HCT116 (cell line): ENCODE results near the gene XPC. TPM values are rescaled to one million over a fixed set of nuclear protein-coding genes. Genes with fewer than 3 reads are reported as not detected.

Source experiments
- ATAC-seq: fragments of 200-7000 bp; cut with Tn5 transposase; 2 replicates; pipeline ENCODE4 v1.9.1; 2020; ENCODE audit warnings: mild to moderate bottlenecking, moderate library complexity
- BruUV-seq: library from RNA; stranded (reverse); fragments of 400-500 nt; replicated peaks from 2 replicates; lab custom pipeline; 2021; lab: Mats Ljungman, UMichigan
- CTCF ChIA-PET: fragments of 300-600 bp; sonication (Branson Sonifier 250); formaldehyde crosslinking; loops from one replicate; lab custom pipeline; 2021; ENCODE audit warnings: antibody characterized with exemption; lab: Charles Lee
- POLR2A ChIA-PET: fragments of 300-600, 350-600 bp; sonication (Branson Sonifier 250); formaldehyde crosslinking; loops from one replicate; lab custom pipeline; 2021; ENCODE audit warnings: antibody characterized with exemption; lab: Charles Lee
- RAD21 ChIA-PET, 2 experiments: fragments of 300-600 bp; sonication (Branson Sonifier 250); formaldehyde crosslinking; loops; one replicate each; lab custom pipeline; 2023; ENCODE audit warnings: low total read pairs in 2 of 2; ENCODE audit not compliant: uncharacterized antibody in 2 of 2, unreplicated experiment in 2 of 2, low non-redundant PET in 1 of 2; lab: Charles Lee
- DNase-seq: peaks from one replicate; pipeline ENCODE4 v3.0.0-alpha.2; 2010; ENCODE audit warnings: low read depth, low spot score
- H2AFZ ChIP-seq: fragments of 200-600 bp; shearing (Covaris generic), sonication (generic); 2 replicates; pipeline ENCODE4 v1.6.1; 2017; ENCODE audit warnings: low read depth, mixed run types, mixed read lengths, antibody characterized with exemption, low read length; ENCODE audit not compliant: poor library complexity, severe bottlenecking
- H3K27ac ChIP-seq: 2 replicates; pipeline ENCODE4 v1.5.1; 2012; ENCODE audit warnings: low read depth, low read length
- H3K27me3 ChIP-seq: fragments of 200-600 bp; sonication (generic); 2 replicates; pipeline ENCODE4 v1.6.1; 2016; ENCODE audit warnings: mixed run types, low read length, mixed read lengths; ENCODE audit not compliant: insufficient read depth
- H3K36me3 ChIP-seq, 2 experiments: fragments of 200-500 bp in 1 of 2; fragments of 200-600 bp in 1 of 2; sonication (Bioruptor generic) in 1 of 2; sonication (generic) in 1 of 2; 2 replicates each; pipeline versions ENCODE4 v1.5.1 to v1.6.1; 2014 to 2016; ENCODE audit warnings: low read length in 2 of 2, inconsistent platforms in 1 of 2, mixed read lengths in 1 of 2, mixed run types in 1 of 2; ENCODE audit not compliant: insufficient read depth in 2 of 2, control insufficient read depth in 1 of 2
- H3K4me1 ChIP-seq, 2 experiments: fragments of 200-600 bp in 1 of 2; sonication (generic) in 1 of 2; 2 replicates each; pipeline versions ENCODE4 v1.5.1 to v1.6.1; 2012 to 2017; ENCODE audit warnings: low read length in 2 of 2, inconsistent platforms in 1 of 2, mild to moderate bottlenecking in 1 of 2, mixed read lengths in 1 of 2, mixed run types in 1 of 2, moderate library complexity in 1 of 2; ENCODE audit not compliant: insufficient read depth in 2 of 2, control insufficient read depth in 1 of 2
- H3K4me2 ChIP-seq: fragments of 200-600 bp; sonication (generic); 2 replicates; pipeline ENCODE4 v1.6.1; 2017; ENCODE audit warnings: mixed run types, low read length, mixed read lengths
- H3K4me3 ChIP-seq, 2 experiments: fragments of 200-600 bp in 1 of 2; sonication (generic) in 1 of 2; replicated peaks in 1 of 2; 2 replicates each; pipeline ENCODE4 v1.5.1; 2011 to 2016; ENCODE audit warnings: low read length in 2 of 2, control low read depth in 1 of 2, low read depth in 1 of 2, mild to moderate bottlenecking in 1 of 2, mixed read lengths in 1 of 2, mixed run types in 1 of 2
- H3K79me2 ChIP-seq: fragments of 200-600 bp; sonication (generic); 2 replicates; pipeline ENCODE4 v1.6.1; 2017; ENCODE audit warnings: mild to moderate bottlenecking, mixed run types, low read length, moderate library complexity, mixed read lengths; ENCODE audit not compliant: insufficient read depth
- H3K9ac ChIP-seq: fragments of 200-600 bp; sonication (generic); 2 replicates; pipeline ENCODE4 v1.6.1; 2016; ENCODE audit warnings: low read length, mixed read lengths
- H3K9me2 ChIP-seq: fragments of 200-600 bp; sonication (generic), shearing (Covaris generic); 2 replicates; pipeline ENCODE4 v1.6.1; 2017; ENCODE audit warnings: mixed run types, mild to moderate bottlenecking, moderate library complexity; ENCODE audit not compliant: insufficient read depth
- H3K9me3 ChIP-seq, 2 experiments: fragments of 200-500 bp in 1 of 2; fragments of 200-600 bp in 1 of 2; sonication (Bioruptor generic) in 1 of 2; sonication (generic) in 1 of 2; 2 replicates each; pipeline ENCODE4 v1.6.1; 2014 to 2017; ENCODE audit warnings: low read length in 2 of 2, mixed read lengths in 2 of 2, inconsistent platforms in 1 of 2, low read depth in 1 of 2, mild to moderate bottlenecking in 1 of 2, mixed run types in 1 of 2, moderate library complexity in 1 of 2; ENCODE audit not compliant: control insufficient read depth in 1 of 2, insufficient read depth in 1 of 2
- H4K20me1 ChIP-seq: fragments of 200-600 bp; sonication (generic), shearing (Covaris generic); 2 replicates; pipeline ENCODE4 v1.6.1; 2017; ENCODE audit warnings: mixed run types, mild to moderate bottlenecking, moderate library complexity; ENCODE audit not compliant: insufficient read depth
- CBX3 ChIP-seq: IDR thresholded peaks from 2 replicates; pipeline ENCODE4 v1.6.1; 2012; ENCODE audit warnings: low read depth
- CEBPB ChIP-seq: IDR thresholded peaks from 2 replicates; pipeline ENCODE4 v1.6.1; 2012; ENCODE audit warnings: low read depth
- EGR1 ChIP-seq: IDR thresholded peaks from 2 replicates; pipeline ENCODE4 v1.6.1; 2012; ENCODE audit warnings: low read depth
- ELF1 ChIP-seq: IDR thresholded peaks from 2 replicates; pipeline ENCODE4 v1.6.1; 2012; ENCODE audit warnings: low read depth, borderline replicate concordance
- EZH2 ChIP-seq: fragments of 200-600 bp; sonication (generic); IDR thresholded peaks from 2 replicates; pipeline ENCODE4 v1.6.1; 2017; ENCODE audit warnings: antibody characterized with exemption, mixed run types
- EZH2phosphoT487 ChIP-seq: fragments of 200-600 bp; IDR thresholded peaks from 2 replicates; pipeline ENCODE4 v1.6.1; 2018; ENCODE audit warnings: antibody characterized with exemption, borderline replicate concordance
- JUND ChIP-seq: IDR thresholded peaks from 2 replicates; pipeline ENCODE4 v1.6.1; 2012
- POLR2A ChIP-seq: IDR thresholded peaks from 2 replicates; pipeline ENCODE4 v1.7.0; 2011; ENCODE audit warnings: borderline replicate concordance; ENCODE audit not compliant: insufficient read depth, insufficient read length; ENCODE audit errors: extremely low read depth
- POLR2AphosphoS5 ChIP-seq: IDR thresholded peaks from 2 replicates; pipeline ENCODE4 v1.6.1; 2011; ENCODE audit warnings: mild to moderate bottlenecking, low read depth, low read length, moderate library complexity
- SIN3A ChIP-seq: IDR thresholded peaks from 2 replicates; pipeline ENCODE4 v1.6.1; 2012; ENCODE audit warnings: low read depth
- SRF ChIP-seq: IDR thresholded peaks from 2 replicates; pipeline ENCODE4 v1.6.1; 2012; ENCODE audit warnings: low read depth
- TCF7L2 ChIP-seq: IDR thresholded peaks from 2 replicates; pipeline ENCODE4 v1.7.0; 2011; ENCODE audit warnings: borderline replicate concordance, inconsistent platforms; ENCODE audit not compliant: insufficient read depth, insufficient read length; ENCODE audit errors: extremely low read depth
- YY1 ChIP-seq: IDR thresholded peaks from 2 replicates; pipeline ENCODE4 v1.6.1; 2011; ENCODE audit warnings: low read length, low read depth, moderate library complexity, mild to moderate bottlenecking; ENCODE audit not compliant: insufficient replicate concordance; ENCODE audit errors: extremely low read depth
- ZFX ChIP-seq: fragments of 450-650 bp; IDR thresholded peaks from 2 replicates; pipeline ENCODE4 v1.6.1; 2017
- ZNF274 ChIP-seq: fragments of 200-500 bp; sonication (Bioruptor generic); IDR thresholded peaks from 2 replicates; pipeline ENCODE4 v1.6.1; 2014; ENCODE audit warnings: mild to moderate bottlenecking, low read depth, low read length, inconsistent platforms
- intact Hi-C: fragments of 100-400 bp; cut with micrococcal nuclease; formaldehyde crosslinking; loops from 2 replicates; pipeline ENCODE4 v1.10.0; 2022
- total RNA-seq: library from RNA; stranded (reverse); gene quantifications from one replicate; pipeline ENCODE4 v1.2.1, GENCODE V29; 2021; ENCODE audit not compliant: unreplicated experiment
- TF ChIP-seq, protein P1 (sequence below): IDR thresholded peaks from 2 replicates; pipeline ENCODE4 v1.6.1; 2011; ENCODE audit warnings: mild to moderate bottlenecking, low read length, moderate library complexity; ENCODE audit not compliant: insufficient replicate concordance; ENCODE audit errors: extremely low read depth
- TF ChIP-seq, protein P2 (sequence below): IDR thresholded peaks from 2 replicates; pipeline ENCODE4 v1.6.1; 2012
- TF ChIP-seq, protein P3 (sequence below), 3 experiments: fragments of 200-600 bp in 1 of 3; sonication (generic) in 1 of 3; IDR thresholded peaks in 2 of 3; conservative IDR thresholded peaks in 1 of 3; 2 replicates each; pipeline ENCODE4 v1.5.1; 2012 to 2017; ENCODE audit warnings: low read depth in 2 of 3, low read length in 2 of 3, antibody characterized with exemption in 1 of 3, borderline replicate concordance in 1 of 3, control low read depth in 1 of 3, mild to moderate bottlenecking in 1 of 3, mixed read lengths in 1 of 3, mixed run types in 1 of 3, moderate library complexity in 1 of 3; ENCODE audit not compliant: insufficient read depth in 1 of 3
- TF ChIP-seq, protein P4 (sequence below): IDR thresholded peaks from 2 replicates; pipeline ENCODE4 v1.6.1; 2012

The XPC gene
- total RNA-seq, 1 experiment from 2014 or later: 29.5 TPM

- TF ChIP-seq, protein P1, sequence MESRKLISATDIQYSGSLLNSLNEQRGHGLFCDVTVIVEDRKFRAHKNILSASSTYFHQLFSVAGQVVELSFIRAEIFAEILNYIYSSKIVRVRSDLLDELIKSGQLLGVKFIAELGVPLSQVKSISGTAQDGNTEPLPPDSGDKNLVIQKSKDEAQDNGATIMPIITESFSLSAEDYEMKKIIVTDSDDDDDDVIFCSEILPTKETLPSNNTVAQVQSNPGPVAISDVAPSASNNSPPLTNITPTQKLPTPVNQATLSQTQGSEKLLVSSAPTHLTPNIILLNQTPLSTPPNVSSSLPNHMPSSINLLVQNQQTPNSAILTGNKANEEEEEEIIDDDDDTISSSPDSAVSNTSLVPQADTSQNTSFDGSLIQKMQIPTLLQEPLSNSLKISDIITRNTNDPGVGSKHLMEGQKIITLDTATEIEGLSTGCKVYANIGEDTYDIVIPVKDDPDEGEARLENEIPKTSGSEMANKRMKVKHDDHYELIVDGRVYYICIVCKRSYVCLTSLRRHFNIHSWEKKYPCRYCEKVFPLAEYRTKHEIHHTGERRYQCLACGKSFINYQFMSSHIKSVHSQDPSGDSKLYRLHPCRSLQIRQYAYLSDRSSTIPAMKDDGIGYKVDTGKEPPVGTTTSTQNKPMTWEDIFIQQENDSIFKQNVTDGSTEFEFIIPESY: no peak
- TF ChIP-seq, all 23 proteins: peak for 0
Measured at GRCh38 chr3:14211621-14212020, 33.2 kb upstream of the XPC start (continued).

DNA sequence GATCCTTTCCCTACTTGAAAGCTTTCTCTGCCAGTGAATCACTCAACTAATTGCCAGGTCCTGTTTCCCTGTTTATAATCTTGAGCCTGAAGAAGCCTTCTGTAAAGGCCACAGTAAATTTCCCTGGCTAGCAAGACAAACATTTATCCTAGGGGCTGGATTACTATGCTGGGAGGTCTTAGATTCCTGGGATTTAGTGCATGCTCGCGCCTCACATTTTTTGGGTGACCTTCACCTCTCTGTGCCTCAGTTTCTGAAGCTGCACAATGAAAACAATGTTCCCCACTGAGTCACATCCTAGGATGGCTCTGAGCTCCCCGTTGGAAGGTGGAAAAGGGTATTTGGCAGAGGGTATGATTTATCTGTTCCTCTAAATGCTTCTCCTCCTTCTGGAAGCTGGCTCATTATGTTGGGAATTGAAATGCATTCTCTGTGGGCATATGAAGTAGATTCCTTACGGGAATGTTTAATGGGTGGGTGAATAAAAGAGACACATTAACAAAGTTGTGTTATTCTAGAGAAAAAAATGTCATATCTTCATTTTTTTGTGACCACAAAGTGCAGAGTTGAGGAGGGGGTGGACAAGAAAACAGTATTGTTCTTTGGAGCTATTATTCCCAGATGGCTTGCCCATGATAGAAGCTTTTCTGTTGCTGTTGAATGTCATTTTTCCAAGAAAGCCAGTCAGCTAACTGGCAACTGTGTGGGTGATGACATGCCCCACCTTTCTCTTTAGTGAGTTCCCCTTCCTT is 32.6 kb upstream of the XPC start:
- H3K36me3 ChIP-seq: no peaks in the 10 kb centered on the region
- no peak overlapping the region for H2AFZ ChIP-seq
- H3K27me3 ChIP-seq: no peaks in the 10 kb centered on the region
- H3K4me1 ChIP-seq: no peaks in the 10 kb centered on the region
- no peaks in the 10 kb centered on the region for H4K20me1 ChIP-seq
- H3K9me2 ChIP-seq: no peaks in the 10 kb centered on the region
- no peaks in the 10 kb centered on the region for H3K9me3 ChIP-seq
- no TSS peak for BruUV-seq
- intact Hi-C loops: no loop called here
- ChIA-PET RAD21 (no interaction called here), POLR2A (no interaction called here), CTCF (interaction anchor here (2.5 kb wide), 1 partner anchor 8 kb away, joined by 11 read pairs; no protein-coding TSS in a partner anchor)
- H3K27ac ChIP-seq: no peak overlapping the region
- ATAC-seq (no peak), DNase-seq (no peak)
- no peak overlapping the region for H3K4me2 ChIP-seq
- no peak overlapping the region for H3K9ac ChIP-seq
- no peaks in the 10 kb centered on the region for H3K79me2 ChIP-seq
- no peak overlapping the region for H3K4me3 ChIP-seq
- TF ChIP-seq CEBPB (no peak), EGR1 (no peak), JUND (no peak), EZH2phosphoT487 (no peak), ZFX (no peak), EZH2 (no peak), ELF1 (no peak), POLR2AphosphoS5 (no peak), SIN3A (no peak), ZNF274 (no peak), TCF7L2 (no peak), YY1 (no peak), SRF (no peak), CBX3 (no peak), POLR2A (no peak)
- TF ChIP-seq, protein P2, sequence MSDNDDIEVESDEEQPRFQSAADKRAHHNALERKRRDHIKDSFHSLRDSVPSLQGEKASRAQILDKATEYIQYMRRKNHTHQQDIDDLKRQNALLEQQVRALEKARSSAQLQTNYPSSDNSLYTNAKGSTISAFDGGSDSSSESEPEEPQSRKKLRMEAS: no peak
- TF ChIP-seq, protein P1: no peak
- TF ChIP-seq, protein P3, sequence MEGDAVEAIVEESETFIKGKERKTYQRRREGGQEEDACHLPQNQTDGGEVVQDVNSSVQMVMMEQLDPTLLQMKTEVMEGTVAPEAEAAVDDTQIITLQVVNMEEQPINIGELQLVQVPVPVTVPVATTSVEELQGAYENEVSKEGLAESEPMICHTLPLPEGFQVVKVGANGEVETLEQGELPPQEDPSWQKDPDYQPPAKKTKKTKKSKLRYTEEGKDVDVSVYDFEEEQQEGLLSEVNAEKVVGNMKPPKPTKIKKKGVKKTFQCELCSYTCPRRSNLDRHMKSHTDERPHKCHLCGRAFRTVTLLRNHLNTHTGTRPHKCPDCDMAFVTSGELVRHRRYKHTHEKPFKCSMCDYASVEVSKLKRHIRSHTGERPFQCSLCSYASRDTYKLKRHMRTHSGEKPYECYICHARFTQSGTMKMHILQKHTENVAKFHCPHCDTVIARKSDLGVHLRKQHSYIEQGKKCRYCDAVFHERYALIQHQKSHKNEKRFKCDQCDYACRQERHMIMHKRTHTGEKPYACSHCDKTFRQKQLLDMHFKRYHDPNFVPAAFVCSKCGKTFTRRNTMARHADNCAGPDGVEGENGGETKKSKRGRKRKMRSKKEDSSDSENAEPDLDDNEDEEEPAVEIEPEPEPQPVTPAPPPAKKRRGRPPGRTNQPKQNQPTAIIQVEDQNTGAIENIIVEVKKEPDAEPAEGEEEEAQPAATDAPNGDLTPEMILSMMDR (IDR thresholded peaks at IDR 0.05 in 2 of 3, conservative IDR thresholded peaks at IDR 0.05 in 1 of 3; ENCODE audit: borderline replicate concordance in 1 of 3, insufficient read depth in 1 of 3, low read depth in 2 of 3, low read length in 2 of 3): no peak
- TF ChIP-seq, protein P4, sequence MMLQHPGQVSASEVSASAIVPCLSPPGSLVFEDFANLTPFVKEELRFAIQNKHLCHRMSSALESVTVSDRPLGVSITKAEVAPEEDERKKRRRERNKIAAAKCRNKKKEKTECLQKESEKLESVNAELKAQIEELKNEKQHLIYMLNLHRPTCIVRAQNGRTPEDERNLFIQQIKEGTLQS: no peak
